ENCODE data around the gene RPL41. TPM values are rescaled to one million over a fixed set of nuclear protein-coding genes. Genes with fewer than 3 reads are reported as not detected.

Gene RPL41
- total and polyA plus RNA-seq, 9 of the 15 experiments (the other 6 are each of a cell fraction or from before 2014, with no cell fraction given) = 3,403 to 11,276 (median 5,604) TPM

DNA sequence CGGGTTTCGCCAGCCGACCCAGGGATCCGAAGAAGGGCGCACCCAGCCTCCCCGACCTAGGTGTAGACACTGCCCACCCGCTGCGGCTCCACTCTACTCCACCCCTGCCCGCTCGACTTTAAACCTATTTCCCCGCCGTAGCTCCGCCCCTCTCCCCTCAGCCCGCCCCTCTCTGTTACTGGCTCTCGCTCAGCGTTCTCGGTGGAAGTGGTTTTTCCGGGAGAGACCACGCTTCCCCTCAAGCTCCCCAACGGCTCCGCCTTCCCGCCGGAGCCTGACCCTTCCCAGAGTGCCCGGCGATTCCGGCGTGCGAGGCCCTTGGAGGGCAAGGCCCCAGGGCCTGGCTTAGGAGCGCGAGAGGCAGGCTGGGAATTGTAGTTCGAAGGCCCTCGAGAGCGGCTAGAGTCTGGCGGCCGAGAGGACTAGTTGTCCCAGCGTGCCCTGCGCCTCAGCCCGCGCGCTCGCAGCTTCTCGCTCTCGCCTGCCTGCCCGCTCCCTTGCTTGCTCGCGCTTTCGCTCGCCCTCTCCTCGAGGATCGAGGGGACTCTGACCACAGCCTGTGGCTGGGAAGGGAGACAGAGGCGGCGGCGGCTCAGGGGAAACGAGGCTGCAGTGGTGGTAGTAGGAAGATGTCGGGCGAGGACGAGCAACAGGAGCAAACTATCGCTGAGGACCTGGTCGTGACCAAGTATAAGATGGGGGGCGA lies 12.2 kb upstream of the RPL41 start, which contains the start of gene PA2G4 (continued):
- TF ChIP-seq KAT8 (IDR thresholded peaks at IDR 0.05; ENCODE audit: low read depth) = no peak
- TF ChIP-seq, protein P1, sequence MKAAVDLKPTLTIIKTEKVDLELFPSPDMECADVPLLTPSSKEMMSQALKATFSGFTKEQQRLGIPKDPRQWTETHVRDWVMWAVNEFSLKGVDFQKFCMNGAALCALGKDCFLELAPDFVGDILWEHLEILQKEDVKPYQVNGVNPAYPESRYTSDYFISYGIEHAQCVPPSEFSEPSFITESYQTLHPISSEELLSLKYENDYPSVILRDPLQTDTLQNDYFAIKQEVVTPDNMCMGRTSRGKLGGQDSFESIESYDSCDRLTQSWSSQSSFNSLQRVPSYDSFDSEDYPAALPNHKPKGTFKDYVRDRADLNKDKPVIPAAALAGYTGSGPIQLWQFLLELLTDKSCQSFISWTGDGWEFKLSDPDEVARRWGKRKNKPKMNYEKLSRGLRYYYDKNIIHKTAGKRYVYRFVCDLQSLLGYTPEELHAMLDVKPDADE (conservative IDR thresholded peaks at IDR 0.05; ENCODE audit: control insufficient read depth, low read depth, low read length) = peak; percentile 96
- TF ChIP-seq RBM14 (IDR thresholded peaks at IDR 0.05; ENCODE audit: borderline replicate concordance, insufficient read depth, low read depth, low read length) = no peak
- peak; percentile 94 for TF ChIP-seq POLR2A (conservative IDR thresholded peaks at IDR 0.05)
- TF ChIP-seq L3MBTL2 (IDR thresholded peaks at IDR 0.05) = peak; percentile 98
- peak; percentile 84 for TF ChIP-seq POLR2B (IDR thresholded peaks at IDR 0.05; ENCODE audit: low read depth, partially characterized antibody)
- TF ChIP-seq, protein P2, sequence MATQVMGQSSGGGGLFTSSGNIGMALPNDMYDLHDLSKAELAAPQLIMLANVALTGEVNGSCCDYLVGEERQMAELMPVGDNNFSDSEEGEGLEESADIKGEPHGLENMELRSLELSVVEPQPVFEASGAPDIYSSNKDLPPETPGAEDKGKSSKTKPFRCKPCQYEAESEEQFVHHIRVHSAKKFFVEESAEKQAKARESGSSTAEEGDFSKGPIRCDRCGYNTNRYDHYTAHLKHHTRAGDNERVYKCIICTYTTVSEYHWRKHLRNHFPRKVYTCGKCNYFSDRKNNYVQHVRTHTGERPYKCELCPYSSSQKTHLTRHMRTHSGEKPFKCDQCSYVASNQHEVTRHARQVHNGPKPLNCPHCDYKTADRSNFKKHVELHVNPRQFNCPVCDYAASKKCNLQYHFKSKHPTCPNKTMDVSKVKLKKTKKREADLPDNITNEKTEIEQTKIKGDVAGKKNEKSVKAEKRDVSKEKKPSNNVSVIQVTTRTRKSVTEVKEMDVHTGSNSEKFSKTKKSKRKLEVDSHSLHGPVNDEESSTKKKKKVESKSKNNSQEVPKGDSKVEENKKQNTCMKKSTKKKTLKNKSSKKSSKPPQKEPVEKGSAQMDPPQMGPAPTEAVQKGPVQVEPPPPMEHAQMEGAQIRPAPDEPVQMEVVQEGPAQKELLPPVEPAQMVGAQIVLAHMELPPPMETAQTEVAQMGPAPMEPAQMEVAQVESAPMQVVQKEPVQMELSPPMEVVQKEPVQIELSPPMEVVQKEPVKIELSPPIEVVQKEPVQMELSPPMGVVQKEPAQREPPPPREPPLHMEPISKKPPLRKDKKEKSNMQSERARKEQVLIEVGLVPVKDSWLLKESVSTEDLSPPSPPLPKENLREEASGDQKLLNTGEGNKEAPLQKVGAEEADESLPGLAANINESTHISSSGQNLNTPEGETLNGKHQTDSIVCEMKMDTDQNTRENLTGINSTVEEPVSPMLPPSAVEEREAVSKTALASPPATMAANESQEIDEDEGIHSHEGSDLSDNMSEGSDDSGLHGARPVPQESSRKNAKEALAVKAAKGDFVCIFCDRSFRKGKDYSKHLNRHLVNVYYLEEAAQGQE (IDR thresholded peaks at IDR 0.05; ENCODE audit: borderline replicate concordance) = no peak
- TF ChIP-seq, protein P2 (CRISPR knock-in tag; IDR thresholded peaks at IDR 0.05; ENCODE audit: low read depth) = no peak
- TF ChIP-seq, protein P3, sequence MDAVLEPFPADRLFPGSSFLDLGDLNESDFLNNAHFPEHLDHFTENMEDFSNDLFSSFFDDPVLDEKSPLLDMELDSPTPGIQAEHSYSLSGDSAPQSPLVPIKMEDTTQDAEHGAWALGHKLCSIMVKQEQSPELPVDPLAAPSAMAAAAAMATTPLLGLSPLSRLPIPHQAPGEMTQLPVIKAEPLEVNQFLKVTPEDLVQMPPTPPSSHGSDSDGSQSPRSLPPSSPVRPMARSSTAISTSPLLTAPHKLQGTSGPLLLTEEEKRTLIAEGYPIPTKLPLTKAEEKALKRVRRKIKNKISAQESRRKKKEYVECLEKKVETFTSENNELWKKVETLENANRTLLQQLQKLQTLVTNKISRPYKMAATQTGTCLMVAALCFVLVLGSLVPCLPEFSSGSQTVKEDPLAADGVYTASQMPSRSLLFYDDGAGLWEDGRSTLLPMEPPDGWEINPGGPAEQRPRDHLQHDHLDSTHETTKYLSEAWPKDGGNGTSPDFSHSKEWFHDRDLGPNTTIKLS (IDR thresholded peaks at IDR 0.05; ENCODE audit: borderline replicate concordance, low read depth) = peak; percentile 91
- TF ChIP-seq CSDE1 (IDR thresholded peaks at IDR 0.05) = no peak
- TF ChIP-seq, protein P4, sequence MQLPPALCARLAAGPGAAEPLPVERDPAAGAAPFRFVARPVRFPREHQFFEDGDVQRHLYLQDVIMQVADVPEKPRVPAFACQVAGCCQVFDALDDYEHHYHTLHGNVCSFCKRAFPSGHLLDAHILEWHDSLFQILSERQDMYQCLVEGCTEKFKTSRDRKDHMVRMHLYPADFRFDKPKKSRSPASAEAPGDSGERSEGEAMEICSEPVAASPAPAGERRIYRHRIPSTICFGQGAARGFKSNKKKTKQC (CRISPR knock-in tag; IDR thresholded peaks at IDR 0.05) = peak; percentile 89; the same call in 1 of the 2 replicates
- no peak for TF ChIP-seq ESRRB (CRISPR knock-in tag; IDR thresholded peaks at IDR 0.05; ENCODE audit: borderline replicate concordance)
- TF ChIP-seq, protein P5, sequence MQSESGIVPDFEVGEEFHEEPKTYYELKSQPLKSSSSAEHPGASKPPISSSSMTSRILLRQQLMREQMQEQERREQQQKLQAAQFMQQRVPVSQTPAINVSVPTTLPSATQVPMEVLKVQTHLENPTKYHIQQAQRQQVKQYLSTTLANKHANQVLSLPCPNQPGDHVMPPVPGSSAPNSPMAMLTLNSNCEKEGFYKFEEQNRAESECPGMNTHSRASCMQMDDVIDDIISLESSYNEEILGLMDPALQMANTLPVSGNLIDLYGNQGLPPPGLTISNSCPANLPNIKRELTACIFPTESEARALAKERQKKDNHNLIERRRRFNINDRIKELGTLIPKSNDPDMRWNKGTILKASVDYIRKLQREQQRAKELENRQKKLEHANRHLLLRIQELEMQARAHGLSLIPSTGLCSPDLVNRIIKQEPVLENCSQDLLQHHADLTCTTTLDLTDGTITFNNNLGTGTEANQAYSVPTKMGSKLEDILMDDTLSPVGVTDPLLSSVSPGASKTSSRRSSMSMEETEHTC (IDR thresholded peaks at IDR 0.05) = no peak
- TF ChIP-seq CHD1 (IDR thresholded peaks at IDR 0.05; ENCODE audit: low read length) = no peak
- TF ChIP-seq ARNT (IDR thresholded peaks at IDR 0.05) = peak in 1 of 2 experiments; percentile 59; a peak in 2 of 4 replicates

Measured in K562 (cell line).